A549 (cell line): Measurements from ENCODE around the gene PLEKHH2. TPM values are rescaled to one million over a fixed set of nuclear protein-coding genes. Genes with fewer than 3 reads are reported as not detected.

Source experiments
- ATAC-seq, 2 experiments: fragments of 200-7000 bp in 1 of 2; fragments of >200 bp in 1 of 2; cut with Nextera tagmentation in 1 of 2; cut with Tn5 transposase in 1 of 2; 3 replicates each; pipeline versions ENCODE4 v1.8.0 to v1.9.1; 2018 to 2020; ENCODE audit warnings: mild to moderate bottlenecking in 1 of 2, moderate library complexity in 1 of 2
- CTCF ChIA-PET: fragments of 300-600 bp; sonication (Branson Sonifier 250); formaldehyde crosslinking; extraction: SDS; loops from one replicate; lab custom pipeline; 2021; ENCODE audit warnings: antibody characterized with exemption, inconsistent platforms; lab: Yijun Ruan, JAX
- POLR2A ChIA-PET: fragments of 350-600 bp; formaldehyde crosslinking; extraction: SDS; loops from one replicate; lab custom pipeline; 2021; ENCODE audit warnings: antibody characterized with exemption, inconsistent platforms; lab: Yijun Ruan, JAX
- DNase-seq, 2 experiments: peaks; one replicate each; pipeline versions ENCODE4 v3.0.0 to v3.0.0-alpha.2; 2011 to 2016; ENCODE audit warnings: low read depth in 1 of 2, low spot score in 1 of 2
- FAIRE-seq: peaks from 2 replicates; lab custom pipeline; 2011; peaks lifted over from hg19 to GRCh38; lab: Jason Lieb, UNC
- H3K27ac ChIP-seq, 2 experiments: fragments of >200 bp; sonication (Bioruptor Twin); formaldehyde crosslinking; 3 replicates each; pipeline ENCODE4 v1.5.1; 2016 to 2017
- H3K4me1 ChIP-seq: fragments of >200 bp; sonication (Bioruptor Twin); formaldehyde crosslinking; 3 replicates; pipeline ENCODE4 v1.6.1; 2016
- H3K4me2 ChIP-seq: fragments of >200 bp; sonication (Bioruptor Twin); formaldehyde crosslinking; 3 replicates; pipeline ENCODE4 v1.6.1; 2016
- H3K4me3 ChIP-seq: fragments of >200 bp; sonication (Bioruptor Twin); formaldehyde crosslinking; 3 replicates; pipeline ENCODE4 v1.5.1; 2016
- H3K9me3 ChIP-seq: fragments of >200 bp; sonication (Bioruptor Twin); formaldehyde crosslinking; 3 replicates; pipeline ENCODE4 v1.6.1; 2016
- CBX2 ChIP-seq: fragments of 200-600 bp; sonication (generic); IDR thresholded peaks from 2 replicates; pipeline ENCODE4 v1.6.1; 2016; ENCODE audit warnings: low read depth, mild to moderate bottlenecking, borderline replicate concordance
- CEBPB ChIP-seq, 2 experiments: fragments of >200 bp in 1 of 2; sonication (Bioruptor Twin) in 1 of 2; formaldehyde crosslinking in 1 of 2; IDR thresholded peaks; 2 replicates each; pipeline ENCODE4 v1.6.1; 2012 to 2016
- CTCF ChIP-seq: fragments of >200 bp; sonication (Bioruptor Twin); formaldehyde crosslinking; IDR thresholded peaks from 3 replicates; pipeline ENCODE4 v1.5.1; 2016
- EP300 ChIP-seq, 2 experiments: fragments of >200 bp; sonication (Bioruptor Twin); formaldehyde crosslinking; IDR thresholded peaks; 2 replicates in 1 of 2; 3 replicates in 1 of 2; pipeline ENCODE4 v1.6.1; 2016 to 2017
- ESRRA ChIP-seq: fragments of 150-350 bp; IDR thresholded peaks from 2 replicates; pipeline ENCODE4 v1.6.1; 2014; ENCODE audit warnings: mild to moderate bottlenecking, low read length, borderline replicate concordance
- FOSB ChIP-seq: fragments of 250-450 bp; sonication (Bioruptor Pico); IDR thresholded peaks from 2 replicates; pipeline ENCODE4 v1.5.0; 2020; ENCODE audit warnings: mild to moderate bottlenecking, moderate library complexity
- FOSL2 ChIP-seq, 2 experiments: fragments of 450-650 bp in 1 of 2; fragments of >200 bp in 1 of 2; sonication (Bioruptor Twin) in 1 of 2; formaldehyde crosslinking; IDR thresholded peaks; 2 replicates each; pipeline versions ENCODE4 v1.5.0 to v1.6.1; 2016 to 2020; ENCODE audit warnings: mild to moderate bottlenecking in 1 of 2, moderate library complexity in 1 of 2
- FOXS1 ChIP-seq: fragments of 250-450 bp; sonication (Bioruptor Pico); IDR thresholded peaks from 2 replicates; pipeline ENCODE4 v1.5.0; 2020; ENCODE audit warnings: mild to moderate bottlenecking, moderate library complexity
- HEYL ChIP-seq: fragments of 250-450 bp; sonication (Bioruptor Pico); IDR thresholded peaks from 2 replicates; pipeline ENCODE4 v1.8.0; 2021; ENCODE audit warnings: mild to moderate bottlenecking, moderate library complexity
- HOXB13 ChIP-seq: fragments of 250-450 bp; sonication (Bioruptor Pico); IDR thresholded peaks from 2 replicates; pipeline ENCODE4 v1.5.0; 2020; ENCODE audit warnings: low read depth, mild to moderate bottlenecking, moderate library complexity
- HOXB5 ChIP-seq: fragments of 250-450 bp; sonication (Bioruptor Pico); IDR thresholded peaks from 2 replicates; pipeline ENCODE4 v1.5.0; 2020; ENCODE audit warnings: mild to moderate bottlenecking, moderate library complexity
- JUN ChIP-seq, 2 experiments: fragments of >200 bp; sonication (Bioruptor Twin); formaldehyde crosslinking; IDR thresholded peaks; 2 replicates in 1 of 2; 3 replicates in 1 of 2; pipeline ENCODE4 v1.6.1; 2016 to 2017
- KDM1A ChIP-seq: fragments of 200-600 bp; sonication (generic); IDR thresholded peaks from 2 replicates; pipeline ENCODE4 v1.6.1; 2016; ENCODE audit warnings: low read depth, mild to moderate bottlenecking
- MAFK ChIP-seq: fragments of 450-650 bp; IDR thresholded peaks from 2 replicates; pipeline ENCODE4 v1.6.1; 2014; ENCODE audit not compliant: partially characterized antibody
- MAZ ChIP-seq: fragments of 150-350 bp; IDR thresholded peaks from 2 replicates; pipeline ENCODE4 v1.6.1; 2014; ENCODE audit warnings: antibody characterized with exemption, low read depth, low read length, borderline replicate concordance
- NFE2L2 ChIP-seq: fragments of 150-350 bp; conservative IDR thresholded peaks from 2 replicates; pipeline ENCODE4 v1.6.1; 2014; ENCODE audit warnings: low read length
- PBX3 ChIP-seq: IDR thresholded peaks from 2 replicates; pipeline ENCODE4 v1.6.1; 2012
- PHF8 ChIP-seq: fragments of 200-600 bp; sonication (generic); IDR thresholded peaks from 2 replicates; pipeline ENCODE4 v1.6.1; 2016; ENCODE audit warnings: low read depth, mild to moderate bottlenecking, antibody characterized with exemption, moderate library complexity, borderline replicate concordance
- POLR2A ChIP-seq: IDR thresholded peaks from 2 replicates; pipeline ENCODE4 v1.6.1; 2012; ENCODE audit warnings: mild to moderate bottlenecking, low read length
- POLR2AphosphoS2 ChIP-seq: conservative IDR thresholded peaks from 2 replicates; pipeline ENCODE4 v1.6.1; 2012; ENCODE audit warnings: low read length, improper control_type of control experiment, inconsistent platforms
- RAD21 ChIP-seq, 2 experiments: fragments of >200 bp in 1 of 2; sonication (Bioruptor Twin) in 1 of 2; formaldehyde crosslinking in 1 of 2; IDR thresholded peaks in 1 of 2; conservative IDR thresholded peaks in 1 of 2; 2 replicates in 1 of 2; 3 replicates in 1 of 2; pipeline ENCODE4 v1.6.1; 2012 to 2018; ENCODE audit warnings: inconsistent platforms in 1 of 2
- RCOR1 ChIP-seq: fragments of 150-350 bp; IDR thresholded peaks from 2 replicates; pipeline ENCODE4 v1.6.1; 2014; ENCODE audit warnings: antibody characterized with exemption, low read length, low read depth
- RFX5 ChIP-seq: fragments of 450-650 bp; IDR thresholded peaks from 2 replicates; pipeline ENCODE4 v1.7.1; 2014; ENCODE audit warnings: antibody characterized with exemption, mild to moderate bottlenecking, moderate library complexity
- SMC3 ChIP-seq: fragments of >200 bp; sonication (Bioruptor Twin); formaldehyde crosslinking; IDR thresholded peaks from 3 replicates; pipeline ENCODE4 v1.6.1; 2018; ENCODE audit warnings: inconsistent platforms
- SREBF2 ChIP-seq: fragments of 450-650 bp; IDR thresholded peaks from 2 replicates; pipeline ENCODE4 v1.6.1; 2014; ENCODE audit warnings: mild to moderate bottlenecking, moderate library complexity
- WGBS: methylation state at CpG from one replicate; pipeline ENCODE4 v1.1.6; 2017; ENCODE audit errors: missing lambda C conversion rate; 5-methylcytosine and 5-hydroxymethylcytosine counted together
- polyA plus RNA-seq, 4 experiments: library from polyadenylated mRNA; depleted of rRNA in 3 of 4; stranded (reverse); fragments of >200 nt; fragmentation: RNase III in 1 of 4; extraction: RNeasy Plus Mini Kit Qiagen cat#74134 plus additional on column Dnase treatment in 1 of 4; gene quantifications; 2 replicates in 3 of 4; 3 replicates in 1 of 4; pipeline ENCODE4 v1.2.3, GENCODE V29; 2011 to 2017
- TF ChIP-seq, protein P1 (sequence below): IDR thresholded peaks from 2 replicates; pipeline ENCODE4 v1.6.1; 2012; ENCODE audit warnings: low read depth, borderline replicate concordance
- TF ChIP-seq, protein P2 (sequence below): fragments of 450-650 bp; IDR thresholded peaks from 2 replicates; pipeline ENCODE4 v1.6.1; 2014; ENCODE audit warnings: antibody characterized with exemption

The PLEKHH2 gene
- polyA plus RNA-seq, 2 of the 4 experiments (the other 2 are of a cell fraction) = 0.92 to 14.9 TPM

DNA sequence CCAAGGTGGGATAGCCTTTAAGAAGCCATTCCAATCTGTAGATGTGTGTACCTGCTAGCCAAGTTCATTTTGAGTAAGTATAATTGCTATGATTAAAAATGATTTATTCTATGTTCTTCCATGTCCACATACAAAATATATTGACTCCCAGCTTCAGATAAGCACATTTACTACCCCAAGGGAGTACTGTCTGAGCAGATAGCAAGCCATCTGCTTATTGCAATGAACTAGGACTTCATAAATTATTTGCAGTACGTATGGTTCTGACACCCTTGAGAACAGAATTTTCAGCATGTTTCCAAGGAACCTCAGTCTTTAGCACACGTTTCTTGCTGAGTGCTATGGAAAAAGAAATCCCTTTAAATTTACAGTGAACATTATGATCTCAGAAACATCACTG, 173.4 kb downstream of the PLEKHH2 start:
- Histone ChIP-seq H3K4me3 (no peak overlapping the region), H3K9me3 (no peaks in the 10 kb centered on the region), H3K27ac (no peak overlapping the region), H3K4me1 (peaks cover 32% of the 10 kb centered on the region), H3K4me2 (no peak overlapping the region)
- no peak for FAIRE-seq
- ChIA-PET POLR2A (no interaction called here), CTCF (interaction anchor here (1.2 to 1.4 kb wide), 2 partner anchors 26 to 200 kb away, joined by 3 read pairs; no protein-coding TSS in a partner anchor)
- no peak for DNase-seq
- 70% methylated on average over 2 of the region's 2 CpGs for WGBS
- no peak for ATAC-seq
- TF ChIP-seq CBX2 = no peak
- TF ChIP-seq, protein P1, sequence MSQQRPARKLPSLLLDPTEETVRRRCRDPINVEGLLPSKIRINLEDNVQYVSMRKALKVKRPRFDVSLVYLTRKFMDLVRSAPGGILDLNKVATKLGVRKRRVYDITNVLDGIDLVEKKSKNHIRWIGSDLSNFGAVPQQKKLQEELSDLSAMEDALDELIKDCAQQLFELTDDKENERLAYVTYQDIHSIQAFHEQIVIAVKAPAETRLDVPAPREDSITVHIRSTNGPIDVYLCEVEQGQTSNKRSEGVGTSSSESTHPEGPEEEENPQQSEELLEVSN = no peak
- TF ChIP-seq MAZ = no peak
- TF ChIP-seq POLR2AphosphoS2 = no peak
- TF ChIP-seq HEYL (CRISPR knock-in tag) = no peak
- no peak for TF ChIP-seq HOXB13
- TF ChIP-seq ESRRA = no peak
- no peak for TF ChIP-seq RCOR1

- no peak for FAIRE-seq
- no peak for DNase-seq
- Histone ChIP-seq H3K4me2 (no peak overlapping the region), H3K4me1 (peaks cover 28% of the 10 kb centered on the region), H3K4me3 (no peak overlapping the region), H3K27ac (no peak overlapping the region), H3K9me3 (no peaks in the 10 kb centered on the region)
- ChIA-PET POLR2A (no interaction called here), CTCF (interaction anchor here (1.4 kb wide), 1 partner anchor 200 kb away, joined by 3 read pairs; no protein-coding TSS in a partner anchor)
- TF ChIP-seq HEYL (CRISPR knock-in tag) (no peak), RFX5 (no peak), POLR2AphosphoS2 (no peak), NFE2L2 (no peak), SMC3 (no peak), SREBF2 (no peak)
- no peak for ATAC-seq
- WGBS = 82% methylated on average over 1 of the region's 1 CpG
Measured at GRCh38 chr2:43810888-43811287, 173.8 kb downstream of the PLEKHH2 start.

DNA sequence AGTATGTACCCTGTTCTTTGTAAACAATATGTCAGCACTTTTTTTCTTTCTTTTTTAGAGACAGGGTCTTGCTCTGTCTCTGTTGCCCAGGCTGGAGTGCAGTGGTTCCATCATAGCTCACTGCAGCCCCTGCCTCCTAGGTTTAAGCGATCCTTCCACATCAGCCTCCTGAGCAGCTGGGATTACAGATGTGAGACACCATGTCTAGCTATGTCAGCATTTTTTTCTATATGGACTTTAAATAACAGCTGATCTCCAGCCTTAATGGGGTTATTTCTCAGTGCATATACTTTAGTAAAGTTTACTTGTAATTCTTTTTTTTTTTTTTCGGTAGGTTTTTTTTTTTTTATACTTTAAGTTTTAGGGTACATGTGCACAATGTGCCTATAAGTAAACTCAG, 174.9 kb downstream of the PLEKHH2 start:
- no peak overlapping the region for H3K27ac ChIP-seq
- DNase-seq (no peak), ATAC-seq (no peak), FAIRE-seq (no peak)
- H3K4me2 ChIP-seq = no peak overlapping the region
- peaks cover 16% of the 10 kb centered on the region for H3K4me1 ChIP-seq
- CTCF ChIA-PET = interaction anchor here (0.7 kb wide), 1 partner anchor 10 kb away, joined by 3 read pairs; no protein-coding TSS in a partner anchor
- POLR2A ChIA-PET = no interaction called here
- 86% methylated on average over 2 of the region's 2 CpGs for WGBS
- H3K9me3 ChIP-seq = no peaks in the 10 kb centered on the region
- H3K4me3 ChIP-seq = no peak overlapping the region
- no peak for TF ChIP-seq HEYL (CRISPR knock-in tag)
- TF ChIP-seq FOSL2 (IDR thresholded peaks at IDR 0.05) = no peak
- TF ChIP-seq FOSL2 (CRISPR knock-in tag; IDR thresholded peaks at IDR 0.05) = no peak
- no peak for TF ChIP-seq MAZ
- peak; percentile 93 for TF ChIP-seq MAFK

DNA sequence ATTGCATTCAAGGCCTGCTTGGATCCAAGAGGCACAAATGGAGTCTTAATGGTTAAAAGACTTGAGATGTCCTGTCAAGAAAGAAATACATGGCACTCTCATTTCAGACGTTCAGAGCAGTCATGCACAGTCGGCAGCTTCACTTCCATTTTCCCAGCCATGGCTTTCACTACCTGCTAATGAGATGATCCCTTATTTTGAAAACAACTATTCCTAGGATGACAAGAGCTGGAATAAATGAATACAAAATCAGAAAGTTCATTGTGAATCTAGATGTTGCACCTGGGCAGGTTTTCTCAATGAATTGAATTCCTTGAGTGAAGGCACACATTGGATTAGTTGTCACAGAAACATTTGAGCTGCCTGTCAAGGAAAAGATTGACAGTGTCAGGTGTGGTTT, 175.9 kb downstream of the PLEKHH2 start:
- peaks cover 9% of the 10 kb centered on the region for H3K4me1 ChIP-seq
- ChIA-PET CTCF (interaction anchor here (0.9 kb wide), 1 partner anchor 10 kb away, joined by 3 read pairs; no protein-coding TSS in a partner anchor), POLR2A (no interaction called here)
- WGBS = 73% methylated on average over 2 of the region's 2 CpGs
- FAIRE-seq (no peak), DNase-seq (no peak), ATAC-seq (no peak)
- H3K4me2 ChIP-seq = no peak overlapping the region
- H3K9me3 ChIP-seq = no peaks in the 10 kb centered on the region
- no peak overlapping the region for H3K27ac ChIP-seq
- H3K4me3 ChIP-seq = no peak overlapping the region
- no peak for TF ChIP-seq PHF8
- TF ChIP-seq, protein P2, sequence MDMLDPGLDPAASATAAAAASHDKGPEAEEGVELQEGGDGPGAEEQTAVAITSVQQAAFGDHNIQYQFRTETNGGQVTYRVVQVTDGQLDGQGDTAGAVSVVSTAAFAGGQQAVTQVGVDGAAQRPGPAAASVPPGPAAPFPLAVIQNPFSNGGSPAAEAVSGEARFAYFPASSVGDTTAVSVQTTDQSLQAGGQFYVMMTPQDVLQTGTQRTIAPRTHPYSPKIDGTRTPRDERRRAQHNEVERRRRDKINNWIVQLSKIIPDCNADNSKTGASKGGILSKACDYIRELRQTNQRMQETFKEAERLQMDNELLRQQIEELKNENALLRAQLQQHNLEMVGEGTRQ = no peak
- no peak for TF ChIP-seq FOXS1 (CRISPR knock-in tag)
- no peak for TF ChIP-seq POLR2A
- TF ChIP-seq, protein P1 = no peak
- TF ChIP-seq FOSB = no peak
- no peak for TF ChIP-seq ESRRA
- TF ChIP-seq RAD21 (conservative IDR thresholded peaks at IDR 0.05 in 1 of 2, IDR thresholded peaks at IDR 0.05 in 1 of 2) = no peak
- no peak for TF ChIP-seq CTCF
- TF ChIP-seq POLR2AphosphoS2 = no peak
- no peak for TF ChIP-seq HEYL (CRISPR knock-in tag)
- no peak for TF ChIP-seq SREBF2
- TF ChIP-seq EP300 (IDR thresholded peaks at IDR 0.05) = no peak
- no peak for TF ChIP-seq CEBPB (IDR thresholded peaks at IDR 0.05)
- no peak for TF ChIP-seq PBX3
- TF ChIP-seq JUN (IDR thresholded peaks at IDR 0.05) = no peak
- no peak for TF ChIP-seq KDM1A
- TF ChIP-seq HOXB5 = no peak
